IMR-90 (cell line): ENCODE measurements around the gene PRKCE. TPM values are rescaled to one million over a fixed set of nuclear protein-coding genes. Genes with fewer than 3 reads are reported as not detected.

Experiments
- ATAC-seq: fragments of 200-7000 bp; cut with Tn5 transposase; 2 replicates; pipeline ENCODE4 v1.9.1; 2020; ENCODE audit warnings: low read depth, mild to moderate bottlenecking, moderate library complexity
- BruUV-seq: library from RNA; stranded (reverse); fragments of 400-500 nt; replicated peaks from 2 replicates; lab custom pipeline; 2021; lab: Mats Ljungman, UMichigan
- CTCF ChIA-PET: fragments of 300-600 bp; formaldehyde crosslinking; extraction: SDS; loops from one replicate; lab custom pipeline; 2021; ENCODE audit warnings: antibody characterized with exemption; lab: Yijun Ruan, JAX
- POLR2A ChIA-PET: fragments of 300-600 bp; sonication (Branson Sonifier 250); formaldehyde crosslinking; loops from one replicate; lab custom pipeline; 2022; ENCODE audit warnings: antibody characterized with exemption; ENCODE audit not compliant: unreplicated experiment; lab: Charles Lee
- DNase-seq: peaks from one replicate; pipeline ENCODE4 v3.0.0; 2013
- H2AFZ ChIP-seq: replicated peaks from 2 replicates; pipeline ENCODE3; 2013; ENCODE audit warnings: low read length, mild to moderate bottlenecking; ENCODE audit not compliant: poor library complexity
- H2AK5ac ChIP-seq: 2 replicates; pipeline ENCODE4 v1.6.1; 2013; ENCODE audit warnings: low read depth, low read length, inconsistent platforms
- H2AK9ac ChIP-seq: replicated peaks from 2 replicates; pipeline ENCODE3; 2013; ENCODE audit warnings: mild to moderate bottlenecking, low read depth, low read length, moderate library complexity; ENCODE audit not compliant: poor library complexity
- H2BK120ac ChIP-seq: 2 replicates; pipeline ENCODE4 v1.6.1; 2013; ENCODE audit warnings: low read depth, low read length, inconsistent platforms
- H2BK15ac ChIP-seq: 3 replicates; pipeline ENCODE4 v1.6.1; 2013; ENCODE audit warnings: low read depth, low read length, inconsistent platforms
- H2BK20ac ChIP-seq: 2 replicates; pipeline ENCODE4 v1.6.1; 2013; ENCODE audit warnings: low read depth, mild to moderate bottlenecking, inconsistent platforms, low read length, moderate library complexity
- H2BK5ac ChIP-seq: 2 replicates; pipeline ENCODE4 v1.6.1; 2013; ENCODE audit warnings: mild to moderate bottlenecking, low read depth, low read length, inconsistent platforms; ENCODE audit not compliant: poor library complexity, severe bottlenecking
- H3K14ac ChIP-seq: replicated peaks from 2 replicates; pipeline ENCODE4 v1.6.1; 2013; ENCODE audit warnings: low read depth, low read length, inconsistent platforms
- H3K18ac ChIP-seq: 2 replicates; pipeline ENCODE4 v1.6.1; 2013; ENCODE audit warnings: low read depth, low read length, control low read depth
- H3K23ac ChIP-seq: 2 replicates; pipeline ENCODE4 v1.6.1; 2013; ENCODE audit warnings: low read depth, low read length, inconsistent platforms
- H3K27ac ChIP-seq: 2 replicates; pipeline ENCODE4 v1.5.1; 2013; ENCODE audit warnings: mild to moderate bottlenecking, control low read depth, low read length; ENCODE audit not compliant: insufficient read depth
- H3K27me3 ChIP-seq: 2 replicates; pipeline ENCODE4 v1.6.1; 2013; ENCODE audit warnings: low read length; ENCODE audit not compliant: control insufficient read depth, insufficient read depth
- H3K36me3 ChIP-seq: 2 replicates; pipeline ENCODE4 v1.6.1; 2013; ENCODE audit warnings: low read length, mixed read lengths; ENCODE audit not compliant: control insufficient read depth, insufficient read depth
- H3K4ac ChIP-seq: 2 replicates; pipeline ENCODE4 v1.6.1; 2013; ENCODE audit warnings: low read depth, low read length, inconsistent platforms
- H3K4me1 ChIP-seq: 2 replicates; pipeline ENCODE4 v1.6.1; 2013; ENCODE audit warnings: low read length, mixed read lengths; ENCODE audit not compliant: control insufficient read depth, insufficient read depth
- H3K4me2 ChIP-seq: 2 replicates; pipeline ENCODE4 v1.6.1; 2013; ENCODE audit warnings: low read depth, mild to moderate bottlenecking, control low read depth, low read length, moderate library complexity
- H3K4me3 ChIP-seq: 2 replicates; pipeline ENCODE4 v1.5.1; 2013; ENCODE audit warnings: low read depth, mild to moderate bottlenecking, control low read depth, low read length, moderate library complexity; ENCODE audit not compliant: insufficient read depth
- H3K56ac ChIP-seq: 2 replicates; pipeline ENCODE4 v1.6.1; 2013; ENCODE audit warnings: low read length, inconsistent platforms; ENCODE audit not compliant: insufficient read depth; ENCODE audit errors: extremely low read depth
- H3K79me1 ChIP-seq, 2 experiments: 2 replicates each; pipeline ENCODE4 v1.6.1; 2013; ENCODE audit warnings: low read length in 2 of 2, inconsistent platforms in 1 of 2, low read depth in 1 of 2
- H3K9ac ChIP-seq: 2 replicates; pipeline ENCODE4 v1.6.1; 2013; ENCODE audit warnings: low read depth, low read length, control low read depth
- H3K9me1 ChIP-seq: 2 replicates; pipeline ENCODE4 v1.6.1; 2013; ENCODE audit warnings: low read length, inconsistent platforms; ENCODE audit not compliant: insufficient read depth
- H3K9me3 ChIP-seq: 2 replicates; pipeline ENCODE4 v1.6.1; 2013; ENCODE audit warnings: low read length; ENCODE audit not compliant: control insufficient read depth, insufficient read depth
- H4K20me1 ChIP-seq: 2 replicates; pipeline ENCODE4 v1.6.1; 2013; ENCODE audit warnings: low read length, inconsistent platforms; ENCODE audit not compliant: insufficient read depth
- H4K5ac ChIP-seq: 2 replicates; pipeline ENCODE4 v1.6.1; 2013; ENCODE audit warnings: mild to moderate bottlenecking, low read depth, low read length, control low read depth
- H4K8ac ChIP-seq, 2 experiments: 2 replicates each; pipeline ENCODE4 v1.6.1; 2013; ENCODE audit warnings: low read depth in 2 of 2, low read length in 2 of 2, control low read depth in 1 of 2, inconsistent platforms in 1 of 2
- H4K91ac ChIP-seq: 2 replicates; pipeline ENCODE4 v1.6.1; 2013; ENCODE audit warnings: low read depth, low read length, inconsistent platforms; ENCODE audit not compliant: insufficient read depth
- MAFK ChIP-seq: IDR thresholded peaks from 2 replicates; pipeline ENCODE4 v1.6.1; 2012; ENCODE audit warnings: low read depth, low read length, improper control_type of control experiment
- MAZ ChIP-seq: IDR thresholded peaks from 2 replicates; pipeline ENCODE4 v1.6.1; 2012; ENCODE audit warnings: low read depth, mild to moderate bottlenecking, low read length, improper control_type of control experiment, moderate library complexity, borderline replicate concordance
- NFE2L2 ChIP-seq: fragments of 150-350 bp; IDR thresholded peaks from 2 replicates; pipeline ENCODE4 v1.6.1; 2016; ENCODE audit warnings: low read depth, mild to moderate bottlenecking, low read length
- RAD21 ChIP-seq: IDR thresholded peaks from 2 replicates; pipeline ENCODE4 v1.6.1; 2012; ENCODE audit warnings: low read length, improper control_type of control experiment
- USF2 ChIP-seq: fragments of 150-350 bp; IDR thresholded peaks from 2 replicates; pipeline ENCODE4 v1.6.1; 2017; ENCODE audit warnings: mild to moderate bottlenecking, antibody characterized with exemption, low read length, low read depth
- WGBS, 2 experiments: methylation state at CpG; one replicate each; pipeline versions ENCODE4 v1.1.5 to v1.1.7; 2013; ENCODE audit warnings: missing lambda C conversion rate in 2 of 2; ENCODE audit not compliant: insufficient read length in 1 of 2; ENCODE audit errors: extremely low coverage in 2 of 2; 5-methylcytosine and 5-hydroxymethylcytosine counted together
- dilution Hi-C: fragments of 300-500 bp; cut with HindIII; formaldehyde crosslinking; loops from one replicate; pipeline ENCODE4 v1.14.3; 2018; ENCODE audit warnings: low sequenced_read_pairs; ENCODE audit not compliant: unreplicated experiment
- in situ Hi-C: fragments of 300-500 bp; cut with MboI; formaldehyde crosslinking; loops from 3 replicates; pipeline ENCODE4 v1.14.3; 2019; ENCODE audit warnings: low sequenced_read_pairs, inconsistent platforms, mixed read lengths
- intact Hi-C: fragments of 100-400 bp; cut with micrococcal nuclease; formaldehyde crosslinking; loops from 2 replicates; pipeline ENCODE4 v1.10.0; 2022
- polyA plus RNA-seq, 3 experiments: library from polyadenylated mRNA; depleted of rRNA; stranded (reverse); fragments of >200 nt; gene quantifications; 2 replicates each; pipeline ENCODE4 v1.2.3, GENCODE V29; 2012; ENCODE audit warnings: low replicate concordance in 1 of 3
- total RNA-seq: library from RNA; depleted of rRNA; stranded (reverse); fragments of >200 nt; gene quantifications from 2 replicates; pipeline ENCODE4 v1.2.3, GENCODE V29; 2012

The PRKCE gene
- total and polyA plus RNA-seq, 2 of the 4 experiments (the other 2 are of a cell fraction) = 8.1 to 32.4 TPM

- H3K23ac ChIP-seq = no peak overlapping the region
- no peak overlapping the region for H3K9ac ChIP-seq
- TF ChIP-seq MAFK (no peak), MAZ (no peak), NFE2L2 (no peak), RAD21 (no peak), USF2 (no peak)
- dilution Hi-C loops (no loop called here), intact Hi-C loops (no loop called here), in situ Hi-C loops (no loop called here)
- H3K14ac ChIP-seq = no peak overlapping the region
- ChIA-PET CTCF (no interaction called here), POLR2A (no interaction called here)
- H2AK5ac ChIP-seq = no peak overlapping the region
- no peak overlapping the region for H3K27ac ChIP-seq
- no peak overlapping the region for H3K4me2 ChIP-seq
- no peak overlapping the region for H2BK20ac ChIP-seq
- DNase-seq = no peak
- no peak overlapping the region for H3K56ac ChIP-seq
- ATAC-seq = no peak
- no peak overlapping the region for H3K4me3 ChIP-seq
- peaks cover 20% of the 10 kb centered on the region for H3K27me3 ChIP-seq
- H4K5ac ChIP-seq = no peak overlapping the region
- no peaks in the 10 kb centered on the region for H4K20me1 ChIP-seq
- H2BK15ac ChIP-seq = no peak overlapping the region
- no TSS peak for BruUV-seq
- H3K18ac ChIP-seq = no peak overlapping the region
- H3K36me3 ChIP-seq = no peaks in the 10 kb centered on the region
- H2BK5ac ChIP-seq = no peak overlapping the region
- no peak overlapping the region for H4K91ac ChIP-seq
- H3K4me1 ChIP-seq = peaks cover 2% of the 10 kb centered on the region; the same call in 1 of the 2 replicates
- H3K4ac ChIP-seq = no peak overlapping the region
- no peak overlapping the region for H4K8ac ChIP-seq
- H3K9me3 ChIP-seq = no peaks in the 10 kb centered on the region
- H2AFZ ChIP-seq = no peak overlapping the region
- H2BK120ac ChIP-seq = no peak overlapping the region
- WGBS, 2 experiments = no CpG with 5 or more reads among the region's 6 CpGs
- no peaks in the 10 kb centered on the region for H3K9me1 ChIP-seq
- H3K79me1 ChIP-seq = no peaks in the 10 kb centered on the region
- no peak overlapping the region for H2AK9ac ChIP-seq
These were observed 575.1 kb downstream of the PRKCE start for GRCh38 chr2:46226620-46227019.
